Measurements from ENCODE around the gene EIF2S1.
"Not testable (repeated sequence)": the region's sequence is repeated elsewhere in the genome, so short reads cannot be mapped to it uniquely, and the experiment has no call there.

Gene EIF2S1

DNA sequence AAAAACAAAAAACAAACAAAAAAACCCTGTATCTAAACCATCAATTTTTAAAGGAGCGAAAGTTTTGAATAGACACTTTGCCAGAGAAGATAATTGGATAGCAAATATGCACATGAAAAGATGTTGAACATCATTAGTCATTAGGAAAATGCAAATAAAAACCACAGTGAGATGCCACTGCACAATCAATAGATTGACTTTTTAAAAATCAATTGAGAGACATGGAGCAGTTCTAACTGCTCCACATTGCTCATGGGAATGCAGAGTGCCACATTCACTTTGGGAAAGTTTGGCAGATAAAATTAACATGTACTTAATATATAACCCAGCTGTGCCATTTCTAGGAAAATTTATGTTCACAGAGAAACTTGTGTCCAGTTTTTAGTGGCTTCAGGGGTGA, 12.7 kb downstream of the EIF2S1 start:
- DNase-seq = no peak

DNA sequence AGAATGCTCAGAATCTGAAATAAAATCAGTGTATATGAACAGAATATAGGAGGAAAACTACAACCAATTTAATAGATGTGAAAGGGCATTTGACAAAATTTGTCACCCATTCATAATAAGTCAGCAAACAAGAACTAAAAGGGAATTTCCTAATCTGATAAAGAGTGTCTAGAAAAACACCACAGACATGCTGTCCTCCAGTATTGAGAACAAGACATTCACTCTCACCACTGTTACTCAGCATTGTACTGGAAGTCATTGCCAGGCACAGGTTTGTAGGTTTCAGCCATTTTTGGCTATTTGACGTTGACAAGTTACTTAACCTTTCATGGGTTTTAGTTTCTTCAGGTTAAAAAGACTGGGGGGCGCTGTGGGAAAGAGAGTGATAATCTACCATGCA, 13.2 kb downstream of the EIF2S1 start:
- no peak for DNase-seq

DNA sequence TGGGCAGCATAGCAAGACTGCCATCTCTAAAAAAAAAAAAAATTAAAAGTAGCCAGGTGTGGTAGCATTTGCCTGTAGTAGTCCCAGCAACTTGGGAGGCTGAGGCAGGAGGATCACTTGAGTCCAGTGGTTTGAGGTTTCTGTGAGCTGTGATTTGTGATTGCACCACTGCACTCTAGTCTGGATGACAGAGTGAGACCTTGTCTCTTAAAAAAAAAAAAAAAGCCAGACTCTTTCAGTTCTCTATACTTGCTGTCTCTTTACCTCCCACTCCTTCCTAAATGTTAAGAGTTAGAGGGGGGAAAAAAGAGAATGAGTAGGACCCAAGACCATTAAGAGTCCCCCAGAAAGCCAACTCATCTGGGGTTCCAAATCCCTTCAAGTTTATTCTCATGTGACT, 17.8 kb downstream of the EIF2S1 start:
- DNase-seq = no peak

DNA sequence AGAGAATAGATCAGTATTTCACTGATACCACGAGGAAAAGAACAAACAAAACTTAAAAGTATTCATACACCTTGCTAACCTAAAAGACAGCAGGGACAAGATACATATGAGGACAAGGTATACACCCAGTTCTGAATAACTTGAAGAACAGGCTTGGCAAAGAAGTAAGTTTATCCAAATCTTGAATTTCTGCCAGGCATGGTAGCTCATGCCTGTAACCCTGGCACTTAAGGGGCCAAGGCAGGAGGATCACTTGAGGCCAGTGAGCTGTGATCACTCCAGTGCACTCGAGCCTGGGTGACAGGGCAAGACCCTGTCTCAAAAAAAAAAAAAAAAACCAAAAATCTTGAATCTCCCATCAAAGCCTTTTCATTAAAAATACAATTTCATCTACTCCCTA, 25.0 kb downstream of the EIF2S1 start:
- DNase-seq = no peak

DNA sequence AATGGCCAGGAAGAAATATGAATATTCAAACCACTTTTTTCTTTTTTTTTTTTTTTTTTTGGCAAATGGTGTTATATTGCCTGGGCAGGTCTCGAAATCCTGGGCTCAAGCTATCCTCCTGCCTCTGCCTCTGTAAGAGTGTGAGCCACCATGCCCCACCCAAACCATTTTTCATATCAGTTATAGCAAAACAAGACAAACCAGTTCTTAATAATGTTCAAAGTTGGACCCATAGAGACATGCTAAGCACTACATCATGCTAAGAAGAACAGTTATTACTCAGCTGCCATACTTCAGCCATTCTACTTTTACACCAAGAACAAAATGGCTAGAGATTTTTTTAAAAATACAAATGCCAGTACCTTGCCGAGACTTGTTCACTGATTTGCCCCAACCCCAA, 25.5 kb downstream of the EIF2S1 start:
- no peak for DNase-seq

DNA sequence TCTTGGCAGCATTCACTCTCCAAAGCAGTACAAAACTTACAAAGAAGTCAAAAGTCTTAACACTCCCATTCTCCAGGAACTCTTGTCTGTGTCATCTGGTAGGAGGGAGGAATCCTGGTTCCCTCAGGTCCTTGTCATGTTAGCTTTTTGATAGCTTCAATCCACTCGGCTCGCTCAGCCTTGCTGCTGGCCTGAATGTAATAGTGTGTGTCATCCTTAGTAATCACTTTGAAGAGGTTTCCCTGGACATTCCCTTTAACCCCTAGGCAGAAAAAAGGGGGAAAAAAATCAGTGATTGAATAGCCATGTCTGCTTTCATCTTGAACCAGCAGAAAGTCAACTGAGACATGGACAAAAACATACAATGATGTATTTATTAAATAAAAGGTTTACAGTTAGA, 27.1 kb downstream of the EIF2S1 start:
- no peak for DNase-seq

DNA sequence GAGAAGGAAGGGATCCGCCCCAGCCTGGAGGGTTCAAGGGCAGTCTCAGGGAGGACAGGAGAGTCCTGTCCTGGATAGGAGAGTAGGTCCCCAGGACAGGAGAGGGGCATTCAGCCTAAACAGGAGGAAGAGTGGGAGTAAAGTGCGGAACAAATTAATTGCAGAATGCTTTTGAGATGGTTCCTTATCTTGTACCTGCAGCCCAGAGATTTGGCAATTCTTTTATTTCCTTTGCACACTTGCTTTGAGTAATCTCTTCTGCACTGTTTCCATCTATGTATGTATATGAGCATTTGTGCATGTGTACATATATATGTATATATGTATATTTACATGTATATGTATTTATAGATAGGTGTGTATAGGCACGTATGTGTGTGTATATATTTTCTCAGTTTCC, 29.1 kb downstream of the EIF2S1 start:
- no peak for DNase-seq

DNA sequence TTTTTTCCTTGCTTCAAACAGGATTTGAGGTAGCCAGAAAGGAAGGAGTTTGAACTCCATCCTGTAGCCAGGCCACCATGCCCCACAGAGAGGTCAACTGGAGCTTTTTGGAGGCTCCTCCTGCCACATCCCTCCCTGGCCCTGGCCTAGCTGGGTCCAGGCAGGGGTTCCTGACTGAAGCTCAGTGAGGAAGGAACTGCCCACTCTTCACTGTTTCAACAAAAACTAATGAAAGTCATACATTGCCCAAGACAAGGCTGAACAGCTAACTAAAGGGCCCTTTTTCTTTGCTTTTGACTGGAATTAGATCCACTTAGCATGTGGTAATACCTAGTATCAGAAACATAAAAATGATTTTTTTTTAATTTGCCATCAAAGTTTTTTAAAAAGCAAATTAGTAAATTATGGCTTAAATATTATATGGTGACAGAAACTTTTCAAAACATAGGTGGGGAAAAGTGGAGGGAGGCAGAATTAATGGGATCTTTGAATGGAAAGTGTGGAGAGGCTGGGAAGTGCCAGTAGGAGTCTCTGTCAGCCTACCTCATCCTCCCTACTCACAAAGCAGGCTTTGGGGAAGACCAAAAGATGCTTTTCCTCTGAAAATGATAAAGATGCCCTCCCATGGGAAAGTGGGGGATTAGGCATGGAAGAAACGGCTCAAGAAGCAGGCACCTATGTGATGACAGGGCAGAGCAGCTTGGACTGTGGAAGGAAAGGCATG, 29.8 kb downstream of the EIF2S1 start:
- DNase-seq = no peak

DNA sequence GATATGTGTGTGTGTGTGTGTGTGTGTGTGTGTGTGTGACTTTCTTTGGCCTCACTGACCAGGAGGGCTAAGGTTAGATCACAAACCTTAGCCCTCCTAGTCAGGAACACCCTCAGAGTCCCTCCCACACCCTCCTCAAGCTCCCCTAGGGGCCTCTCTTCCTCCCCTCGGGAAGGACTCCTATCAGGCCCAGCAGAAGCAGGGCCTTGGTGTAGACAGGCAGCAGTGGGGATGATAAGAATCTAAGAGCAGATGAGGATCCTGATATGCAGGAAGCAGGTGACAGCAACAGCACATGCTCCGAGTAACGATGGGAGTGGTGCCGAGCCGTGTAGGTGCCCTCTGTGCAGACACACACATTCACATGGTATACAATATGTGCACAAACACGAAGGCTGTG, 31.1 kb downstream of the EIF2S1 start:
- no peak for DNase-seq

DNA sequence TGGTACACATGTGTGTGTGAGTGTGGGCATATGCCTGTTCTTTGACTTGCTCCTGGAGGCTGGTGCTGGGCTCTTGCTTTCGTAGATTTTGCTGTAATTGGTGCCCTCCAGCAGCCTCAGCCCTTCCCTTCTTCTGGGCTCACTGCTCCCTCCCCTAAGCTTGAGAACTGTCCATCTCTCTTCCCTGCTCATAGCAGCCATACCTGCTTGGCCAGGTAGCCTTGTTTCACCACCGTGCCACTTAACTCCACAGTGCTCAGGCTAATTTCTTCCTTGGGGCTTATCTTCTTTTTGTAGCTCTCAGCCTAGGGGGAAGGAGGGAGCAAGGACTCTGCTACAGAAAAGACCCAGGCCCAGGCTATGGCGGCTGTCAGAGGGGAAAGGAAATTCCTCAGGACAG, 32.0 kb downstream of the EIF2S1 start:
- no peak for DNase-seq

DNA sequence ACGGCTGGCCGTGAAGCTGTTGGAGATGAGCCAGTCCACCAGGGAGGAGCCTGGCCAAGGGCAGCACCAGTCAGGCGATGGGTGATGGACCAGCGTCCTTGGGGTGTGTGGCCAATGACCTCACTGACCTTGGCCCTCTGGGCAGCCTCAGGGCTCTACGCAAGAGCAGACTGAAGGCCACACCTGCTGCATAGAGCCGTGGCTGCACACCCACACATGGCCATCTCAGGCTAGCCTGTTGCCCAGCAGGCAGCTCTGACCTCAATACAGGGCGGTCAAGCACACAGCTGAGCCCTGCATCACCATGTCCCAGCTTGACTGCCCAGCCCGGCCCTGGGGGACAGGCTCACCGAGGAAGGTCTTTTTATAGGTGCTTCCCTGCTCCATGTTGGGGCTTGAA, 32.7 kb downstream of the EIF2S1 start:
- no peak for DNase-seq

DNA sequence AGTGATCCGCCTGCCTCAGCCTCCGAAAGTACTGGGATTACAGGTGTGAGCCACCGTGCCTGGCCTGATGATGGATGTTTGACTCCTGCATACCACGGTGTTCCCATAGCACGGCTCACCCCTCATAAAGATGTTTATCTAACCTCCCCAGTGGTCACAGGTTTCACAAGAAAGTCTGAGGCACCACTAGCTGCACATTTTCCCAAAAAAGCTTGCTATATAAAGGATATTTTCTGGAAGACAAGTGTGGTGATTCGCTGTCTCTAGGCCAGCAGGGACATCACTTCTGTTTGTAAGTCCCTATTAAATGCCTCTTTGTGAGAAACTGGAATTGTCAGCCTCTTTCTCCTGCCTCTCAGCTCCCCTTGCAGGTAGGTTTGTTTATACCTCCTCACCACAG, 33.6 kb downstream of the EIF2S1 start:
- no peak for DNase-seq

DNA sequence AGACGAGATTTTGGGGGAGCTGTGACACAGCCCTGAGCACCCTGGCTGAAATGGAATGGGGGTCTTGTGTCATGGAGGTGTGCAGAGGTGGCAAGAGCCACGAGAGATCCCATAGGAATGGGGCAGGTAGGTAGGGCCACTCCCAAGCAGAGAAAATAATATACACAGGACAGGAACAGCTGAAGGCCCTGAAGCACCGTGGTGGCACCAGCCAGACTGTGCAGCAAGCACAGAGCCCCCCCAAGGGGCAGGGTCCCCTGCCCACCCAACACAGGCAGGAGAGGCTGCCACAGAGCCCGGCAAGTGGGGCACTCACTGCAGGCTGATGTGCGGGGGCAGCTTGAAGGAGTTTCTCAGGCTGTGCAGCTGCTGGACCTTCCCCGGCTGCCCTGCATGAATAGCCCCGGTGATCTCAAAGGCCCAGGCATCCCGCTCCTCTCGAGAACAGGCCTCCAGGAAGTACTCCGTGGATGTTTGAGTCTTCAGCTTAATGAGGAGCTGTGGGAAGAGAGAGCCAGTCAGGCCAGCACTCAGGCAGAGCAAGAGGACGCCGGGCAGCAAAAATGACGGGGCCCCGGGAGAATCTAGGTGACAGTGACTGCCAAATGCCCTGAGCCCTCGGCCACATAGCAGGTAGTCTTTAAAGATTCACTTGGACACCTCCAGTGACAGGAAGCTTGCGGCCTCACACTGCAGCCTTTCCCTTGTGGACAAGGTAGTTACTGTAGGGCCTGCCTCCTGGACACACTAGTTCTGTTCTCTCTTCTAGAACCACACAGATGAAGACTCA, 35.2 kb downstream of the EIF2S1 start:
- no peak for DNase-seq

DNA sequence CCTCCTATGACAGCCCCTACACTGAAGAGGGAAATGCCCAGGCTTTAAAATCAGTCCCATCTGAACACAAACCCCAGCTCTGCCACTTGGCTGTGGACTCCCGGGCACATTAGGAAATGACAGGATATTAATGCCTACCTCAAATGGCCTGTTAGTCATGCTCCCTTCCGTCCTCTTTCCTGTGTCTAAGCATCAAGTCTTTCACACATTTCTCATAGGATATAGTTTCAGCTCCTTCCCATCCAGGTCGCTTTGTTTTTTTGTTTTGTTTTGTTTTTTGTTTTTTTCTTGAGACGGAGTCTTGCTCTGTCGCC, 35.7 kb downstream of the EIF2S1 start:
- DNase-seq = no peak

DNA sequence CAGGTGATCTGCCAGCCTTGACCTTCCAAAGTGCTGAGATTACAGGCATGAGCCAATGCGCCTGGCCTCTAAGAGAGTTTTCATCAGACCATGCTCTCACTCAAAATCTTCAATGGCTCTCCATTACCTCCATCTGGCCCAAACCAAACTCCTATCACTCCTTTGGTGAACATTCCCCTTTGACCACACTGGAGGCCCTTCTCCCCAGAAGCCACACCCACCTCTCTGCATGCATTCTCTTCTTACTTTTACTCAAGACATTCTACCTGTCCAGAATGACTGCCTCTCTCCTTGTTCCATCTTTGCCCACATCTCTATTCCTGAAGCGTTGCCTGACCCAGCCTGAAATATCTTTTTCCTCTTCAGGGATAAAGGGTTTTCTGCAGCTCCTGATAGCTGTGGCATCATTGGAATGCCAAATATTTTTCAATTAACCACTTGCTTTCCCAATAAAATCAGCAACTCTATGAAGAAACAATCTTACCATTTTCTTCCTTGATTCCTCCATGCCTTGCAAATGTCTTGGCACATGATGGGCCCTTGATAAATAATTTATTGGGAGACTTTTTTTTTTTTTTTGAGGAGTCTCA, 36.3 kb downstream of the EIF2S1 start:
- no peak for DNase-seq

DNA sequence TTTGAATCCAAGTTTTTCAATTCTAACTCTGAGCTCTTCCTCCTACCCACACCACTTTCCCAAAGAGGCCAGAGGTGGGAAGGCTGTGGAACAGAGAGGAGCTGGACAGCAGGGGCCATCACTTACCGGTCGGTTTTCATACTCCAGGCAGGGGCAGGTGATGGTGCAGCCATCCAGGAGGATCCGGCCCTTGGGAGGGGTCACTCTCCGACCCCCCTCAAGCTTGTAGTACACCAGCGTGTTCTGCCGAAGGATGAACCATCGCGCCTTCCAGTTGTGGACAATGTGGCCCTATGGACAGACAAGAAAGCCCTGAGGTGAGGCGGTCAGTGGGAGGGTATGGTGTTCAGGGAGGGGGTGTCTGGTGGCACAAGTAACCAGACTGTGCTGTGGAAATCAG, 37.4 kb downstream of the EIF2S1 start:
- DNase-seq = no peak

DNA sequence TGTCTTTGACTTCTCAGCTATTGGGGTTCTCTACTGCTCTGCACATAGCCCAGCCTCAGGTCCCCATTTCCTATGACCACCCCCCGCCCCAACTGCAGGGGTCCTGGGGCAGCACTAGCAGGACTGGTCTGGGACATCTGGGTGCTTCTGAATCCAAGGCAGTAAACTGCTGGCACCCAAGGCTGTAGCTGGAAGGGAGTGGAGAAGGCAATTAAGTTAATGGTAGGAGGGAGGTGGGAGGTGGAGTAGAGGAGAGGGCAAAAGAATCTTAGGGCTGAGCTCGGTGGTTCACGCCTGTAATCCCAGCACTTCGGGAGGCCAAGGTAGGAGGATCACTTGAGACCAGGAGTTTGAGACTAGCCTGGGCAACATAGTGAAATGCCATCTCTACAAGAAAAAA, 40.3 kb downstream of the EIF2S1 start:
- no peak for DNase-seq

DNA sequence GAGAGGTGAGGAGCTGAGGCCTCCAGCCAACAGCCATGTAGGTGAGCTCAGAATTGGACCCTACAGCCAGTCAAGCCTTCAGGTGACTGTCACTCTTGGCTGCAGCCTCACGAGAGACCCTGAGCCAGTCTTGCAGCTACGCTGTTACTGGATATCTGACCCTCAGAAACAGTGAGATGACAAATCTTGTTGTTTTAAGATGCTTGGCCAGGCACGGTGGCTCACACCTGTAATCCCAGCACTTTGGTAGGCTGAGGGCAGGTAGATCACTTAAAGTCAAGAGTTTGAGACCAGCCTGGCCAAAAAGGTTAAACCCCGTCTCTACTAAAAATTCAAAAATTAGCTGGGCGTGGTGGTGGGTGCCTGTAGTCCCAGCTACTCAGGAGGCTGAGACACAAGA, 45.6 kb downstream of the EIF2S1 start:
- DNase-seq = no peak

DNA sequence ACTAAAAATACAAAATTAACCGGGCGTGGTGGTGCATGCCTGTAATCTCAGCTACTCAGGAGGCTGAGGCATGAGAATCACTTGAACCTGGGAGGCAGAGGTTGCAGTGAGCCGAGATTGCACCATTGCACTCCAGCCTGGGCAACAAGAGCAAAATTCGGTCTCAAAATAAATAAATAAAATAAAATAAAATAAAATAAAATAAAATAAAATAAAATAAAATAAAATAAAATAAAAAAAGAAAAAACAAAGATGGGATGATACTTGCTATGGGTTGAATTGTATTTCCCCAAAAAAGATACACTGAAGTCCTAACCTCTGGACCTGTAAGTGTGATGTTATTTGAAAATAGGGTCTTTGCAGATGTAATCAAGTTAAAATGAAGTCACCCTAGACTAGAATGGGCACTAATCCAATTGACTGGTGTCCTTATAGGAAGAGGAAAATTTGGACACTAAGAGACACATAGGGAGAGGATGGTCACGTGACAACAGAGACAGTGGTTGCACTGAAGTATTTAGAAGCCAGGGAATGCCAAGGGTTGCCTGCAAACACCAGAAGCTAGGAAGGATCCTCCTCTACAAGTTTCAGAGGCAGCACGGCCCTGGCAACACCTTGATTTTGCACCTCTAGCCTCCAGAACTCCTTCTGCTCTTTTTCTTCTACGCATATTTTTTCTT, 48.1 kb downstream of the EIF2S1 start:
- DNase-seq = not testable (repeated sequence)

DNA sequence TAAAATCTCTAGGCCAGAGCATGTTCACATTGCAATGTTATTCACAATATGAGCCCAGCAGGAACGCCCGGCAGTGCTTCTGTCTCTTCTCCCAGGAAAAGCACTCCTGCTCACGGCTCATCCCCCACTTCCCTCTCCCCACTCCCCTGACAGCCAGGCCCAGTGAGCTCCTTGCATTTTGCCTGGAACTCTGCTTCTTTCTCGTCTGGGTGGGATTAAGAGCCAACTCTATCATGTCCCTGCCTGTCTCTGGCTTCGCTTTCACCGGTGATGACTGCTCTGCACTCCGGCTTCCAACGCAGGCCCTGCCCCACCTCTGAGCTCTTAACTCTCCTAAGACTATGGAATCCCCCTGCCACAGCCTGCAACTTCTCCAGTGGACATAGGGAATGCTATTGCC, 49.3 kb downstream of the EIF2S1 start:
- DNase-seq = no peak

DNA sequence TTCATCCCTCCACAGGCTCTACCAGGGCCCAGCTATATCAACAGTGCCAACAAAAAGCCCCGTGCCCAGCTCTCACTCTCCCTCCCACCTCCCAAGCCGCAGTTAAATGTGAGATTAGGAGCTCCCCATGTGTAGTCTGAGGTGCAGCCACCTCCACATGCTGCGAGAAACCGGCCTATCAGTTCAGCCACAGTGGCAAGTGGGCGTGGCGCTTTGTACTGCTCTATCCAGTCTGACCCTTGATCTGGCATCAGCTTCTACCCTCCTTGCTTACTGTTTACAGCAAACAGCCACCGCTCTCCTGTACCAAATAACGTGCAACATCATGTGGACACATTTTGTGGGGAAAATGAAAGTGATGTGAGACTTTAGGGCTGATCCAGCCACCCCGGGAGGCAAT, 50.2 kb downstream of the EIF2S1 start:
- no peak for DNase-seq

DNA sequence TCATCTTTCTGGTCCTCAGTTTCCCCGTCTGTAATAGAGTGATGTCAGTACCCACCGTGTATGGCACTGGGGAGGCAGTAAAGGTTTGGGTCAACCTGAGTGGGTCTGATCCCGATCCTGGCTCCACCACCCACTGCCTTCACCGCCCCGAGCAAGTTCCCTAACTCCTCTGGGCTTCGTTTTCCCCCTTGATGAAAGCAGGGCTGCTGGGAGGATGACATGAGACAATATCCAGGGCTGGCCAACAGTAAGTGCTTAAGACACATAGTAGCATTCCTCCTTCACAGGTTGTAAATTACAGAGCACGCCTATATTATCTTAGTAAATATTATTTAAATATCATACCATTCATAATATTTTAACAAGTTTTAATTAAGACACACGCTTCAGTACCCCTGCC, 51.2 kb downstream of the EIF2S1 start:
- no peak for DNase-seq

DNA sequence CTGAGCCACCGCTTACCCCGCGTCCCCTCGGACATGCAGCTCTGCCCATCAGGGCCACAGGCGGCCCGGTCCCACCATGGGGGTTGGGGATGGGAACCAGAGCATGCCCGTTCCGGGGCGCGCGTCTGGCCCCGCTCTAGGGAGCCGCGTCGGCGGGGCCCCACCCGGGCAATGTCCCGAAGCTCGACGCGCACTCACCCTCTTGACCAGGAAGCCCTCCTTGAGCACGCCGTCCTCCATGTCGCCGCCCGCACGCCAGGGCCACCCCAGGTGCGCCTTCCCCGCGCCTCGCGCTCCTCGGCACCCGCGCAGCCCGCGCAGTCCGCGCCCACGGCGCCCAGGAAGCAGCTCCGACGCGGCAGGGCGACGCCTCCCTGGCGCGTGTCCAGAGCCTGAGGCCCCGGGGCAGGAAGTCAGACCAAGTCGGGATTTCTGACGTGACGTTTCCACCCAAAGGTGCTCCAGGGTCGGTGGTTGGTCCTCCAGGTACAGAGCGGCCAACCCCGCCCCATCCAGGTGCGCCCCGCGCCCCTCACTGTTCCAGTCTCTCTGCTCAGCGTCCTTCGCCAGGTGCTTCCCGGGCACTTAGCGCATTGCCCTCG, 51.8 kb downstream of the EIF2S1 start, which contains the start of gene PLEK2:
Gene PLEK2, minus strand, starts transcription at position 346 of the 602 bp plus-strand sequence. Its CDS starts 106 bp downstream, at position 240.
- DNase-seq = peak; percentile 37

Data from NCI-H510A (cell line).